CD4-positive, alpha-beta T cell (primary cell): ENCODE measurements around the gene UBXN4. TPM values are rescaled to one million over a fixed set of nuclear protein-coding genes. Genes with fewer than 3 reads are reported as not detected.

Experiments used
- ATAC-seq: fragments of 200-7000 bp; cut with Tn5 transposase; one replicate; pipeline ENCODE4 v1.10.0; 2022; ENCODE audit warnings: mild to moderate bottlenecking; ENCODE audit not compliant: poor library complexity
- CTCF ChIA-PET: fragments of 350-600 bp; sonication (Branson Sonifier 250); formaldehyde crosslinking; loops from one replicate; lab custom pipeline; 2021; ENCODE audit warnings: antibody characterized with exemption, inconsistent platforms; lab: Charles Lee
- POLR2A ChIA-PET: fragments of 350-600 bp; sonication (Branson Sonifier 250); formaldehyde crosslinking; loops from one replicate; lab custom pipeline; 2021; ENCODE audit warnings: antibody characterized with exemption, inconsistent platforms; lab: Charles Lee
- DNase-seq, 14 experiments: peaks; one replicate each; pipeline ENCODE4 v3.0.0-alpha.2; 2013 to 2020; ENCODE audit warnings: mixed read lengths in 2 of 14
- H3K27ac ChIP-seq, 2 donors: one replicate each; pipeline versions ENCODE4 v1.5.1 to v1.7.0; 2013; ENCODE audit warnings: low read length in 2 of 2, low read depth in 1 of 2, mild to moderate bottlenecking in 1 of 2
- H3K27me3 ChIP-seq, 2 experiments: 1 replicate in 1 of 2; 2 replicates in 1 of 2; pipeline versions ENCODE4 v1.6.1 to v1.7.0; 2013; ENCODE audit warnings: low read length in 2 of 2, control low read depth in 1 of 2, mild to moderate bottlenecking in 1 of 2, moderate library complexity in 1 of 2; ENCODE audit not compliant: insufficient read depth in 2 of 2, control insufficient read depth in 1 of 2
- H3K36me3 ChIP-seq: one replicate; pipeline ENCODE4 v1.6.1; 2013; ENCODE audit warnings: low read length, control low read depth; ENCODE audit not compliant: insufficient read depth
- H3K4me1 ChIP-seq: one replicate; pipeline ENCODE4 v1.6.1; 2013; ENCODE audit warnings: low read length, control low read depth; ENCODE audit not compliant: insufficient read depth
- H3K4me3 ChIP-seq: one replicate; pipeline ENCODE4 v1.5.1; 2013; ENCODE audit warnings: mild to moderate bottlenecking, low read length, moderate library complexity
- H3K9me3 ChIP-seq, 2 experiments: 1 replicate in 1 of 2; 2 replicates in 1 of 2; pipeline versions ENCODE4 v1.6.1 to v1.7.0; 2013; ENCODE audit warnings: low read length in 2 of 2, mild to moderate bottlenecking in 2 of 2, control low read depth in 1 of 2, moderate library complexity in 1 of 2; ENCODE audit not compliant: control insufficient read depth in 1 of 2, insufficient read depth in 1 of 2
- H3K27ac Mint-ChIP-seq: one replicate; pipeline ENCODE4 v1.8.0; 2020; ENCODE audit warnings: mixed read lengths
- H3K27me3 Mint-ChIP-seq: one replicate; pipeline ENCODE4 v1.8.0; 2021; ENCODE audit warnings: mixed read lengths
- H3K36me3 Mint-ChIP-seq: one replicate; pipeline ENCODE4 v1.8.0; 2021; ENCODE audit warnings: low read depth, mixed read lengths
- H3K4me1 Mint-ChIP-seq: one replicate; pipeline ENCODE4 v1.8.0; 2021; ENCODE audit warnings: low read depth, mixed read lengths
- H3K4me3 Mint-ChIP-seq: one replicate; pipeline ENCODE4 v1.8.0; 2020; ENCODE audit warnings: mild to moderate bottlenecking, mixed read lengths
- H3K9me3 Mint-ChIP-seq: one replicate; pipeline ENCODE4 v1.8.0; 2020; ENCODE audit warnings: mixed read lengths
- intact Hi-C, 2 experiments: fragments of 100-400 bp; cut with DNase I in 1 of 2; cut with micrococcal nuclease in 1 of 2; formaldehyde crosslinking; loops; one replicate each; pipeline versions ENCODE4 v1.15.1 to v1.9.0; 2023 to 2025; cut with DNase I, micrococcal nuclease
- total RNA-seq, 174 experiments: library from RNA in 2 of 174; stranded (reverse) in 2 of 174; gene quantifications; one replicate each; pipeline ENCODE4 v1.2.3 and lab custom pipeline; 2021 to 2026
- TF ChIP-seq, protein P1 (sequence below): fragments of 200-600 bp; IDR thresholded peaks from one replicate; pipeline ENCODE4 v1.8.0; 2022; ENCODE audit warnings: antibody characterized with exemption, mild to moderate bottlenecking

Gene UBXN4
- total RNA-seq, 2 experiments from 2014 or later: 143 to 150 TPM

DNA sequence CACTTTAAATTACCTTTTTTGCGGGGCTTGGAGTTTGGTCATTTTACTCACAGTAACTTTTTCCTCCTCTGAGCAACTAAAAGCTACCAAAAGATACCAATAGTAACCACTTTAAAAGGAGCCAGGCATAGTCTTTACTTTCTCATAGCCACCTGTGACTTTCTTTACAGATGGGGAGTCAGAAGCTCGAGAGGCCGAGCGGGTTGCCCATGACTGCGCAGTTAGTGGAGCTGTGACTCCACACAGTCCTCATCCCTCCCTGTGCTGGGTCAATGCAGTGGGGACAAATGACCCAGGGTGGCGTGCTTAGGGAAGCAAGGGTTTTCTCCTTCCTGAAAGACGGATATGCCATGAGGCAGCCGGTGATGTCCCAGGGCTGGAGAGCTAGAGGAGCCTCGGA is 83.5 kb downstream of the UBXN4 start:
- Histone ChIP-seq H3K27me3 (no peaks in the 10 kb centered on the region), H3K4me1 (peaks cover 11% of the 10 kb centered on the region), H3K9me3 (peaks cover 5 to 11% of the 10 kb centered on the region in 2 experiments), H3K27ac (no peak overlapping the region), H3K4me3 (no peak overlapping the region), H3K36me3 (no peaks in the 10 kb centered on the region)
- ChIA-PET CTCF (interaction anchor here (1.1 kb wide), 1 partner anchor 27 kb away, joined by 3 read pairs; no protein-coding TSS in a partner anchor), POLR2A (no interaction called here)
- TF ChIP-seq, protein P1, sequence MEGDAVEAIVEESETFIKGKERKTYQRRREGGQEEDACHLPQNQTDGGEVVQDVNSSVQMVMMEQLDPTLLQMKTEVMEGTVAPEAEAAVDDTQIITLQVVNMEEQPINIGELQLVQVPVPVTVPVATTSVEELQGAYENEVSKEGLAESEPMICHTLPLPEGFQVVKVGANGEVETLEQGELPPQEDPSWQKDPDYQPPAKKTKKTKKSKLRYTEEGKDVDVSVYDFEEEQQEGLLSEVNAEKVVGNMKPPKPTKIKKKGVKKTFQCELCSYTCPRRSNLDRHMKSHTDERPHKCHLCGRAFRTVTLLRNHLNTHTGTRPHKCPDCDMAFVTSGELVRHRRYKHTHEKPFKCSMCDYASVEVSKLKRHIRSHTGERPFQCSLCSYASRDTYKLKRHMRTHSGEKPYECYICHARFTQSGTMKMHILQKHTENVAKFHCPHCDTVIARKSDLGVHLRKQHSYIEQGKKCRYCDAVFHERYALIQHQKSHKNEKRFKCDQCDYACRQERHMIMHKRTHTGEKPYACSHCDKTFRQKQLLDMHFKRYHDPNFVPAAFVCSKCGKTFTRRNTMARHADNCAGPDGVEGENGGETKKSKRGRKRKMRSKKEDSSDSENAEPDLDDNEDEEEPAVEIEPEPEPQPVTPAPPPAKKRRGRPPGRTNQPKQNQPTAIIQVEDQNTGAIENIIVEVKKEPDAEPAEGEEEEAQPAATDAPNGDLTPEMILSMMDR: no peak
- no peak overlapping the region for H3K27ac Mint-ChIP-seq
- peaks cover 8% of the 10 kb centered on the region for H3K9me3 Mint-ChIP-seq
- peaks cover 11% of the 10 kb centered on the region for H3K4me1 Mint-ChIP-seq
- no peak overlapping the region for H3K4me3 Mint-ChIP-seq
- no peaks in the 10 kb centered on the region for H3K27me3 Mint-ChIP-seq
- DNase-seq: no peak
- H3K36me3 Mint-ChIP-seq: no peaks in the 10 kb centered on the region
- intact Hi-C loops: no loop called here
- ATAC-seq: no peak

DNA sequence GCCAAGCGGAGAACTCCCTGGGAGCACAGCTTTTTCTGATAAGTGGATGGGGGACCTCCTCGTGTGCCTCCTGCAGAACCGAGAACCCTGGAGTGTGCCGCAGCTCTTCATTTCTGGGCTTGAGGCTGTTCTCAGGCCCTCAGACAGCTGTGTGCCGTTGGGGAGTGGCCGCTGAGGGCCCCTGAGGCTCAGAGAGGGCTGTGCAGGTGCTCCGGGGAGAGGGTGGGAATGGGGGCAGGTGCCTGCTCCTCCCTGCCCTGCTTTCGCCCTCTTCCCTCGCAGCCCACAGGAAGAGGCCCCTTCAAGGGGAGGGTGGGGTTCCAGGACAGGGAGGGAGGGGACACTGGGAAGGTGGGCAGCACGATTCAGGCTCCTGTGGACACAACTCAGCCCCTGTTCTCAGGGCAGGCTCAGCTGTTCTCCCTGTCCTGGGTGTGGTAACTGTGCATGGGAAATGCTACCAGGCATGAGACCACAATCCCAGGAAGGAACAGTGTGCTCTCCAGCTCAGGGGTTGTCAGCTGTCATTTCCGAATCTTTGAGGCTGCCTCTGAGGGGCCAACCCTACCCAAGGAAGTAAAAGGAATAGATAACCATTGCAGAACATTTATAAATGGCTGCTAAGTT is 84.0 kb downstream of the UBXN4 start:
- Histone ChIP-seq H3K36me3 (no peaks in the 10 kb centered on the region), H3K4me1 (peaks cover 5% of the 10 kb centered on the region), H3K4me3 (no peak overlapping the region), H3K27me3 (no peaks in the 10 kb centered on the region), H3K9me3 (peaks cover 5 to 11% of the 10 kb centered on the region in 2 experiments), H3K27ac (no peak overlapping the region)
- Mint-ChIP-seq H3K9me3 (peaks cover 7% of the 10 kb centered on the region), H3K27me3 (no peaks in the 10 kb centered on the region), H3K4me1 (peaks cover 5% of the 10 kb centered on the region), H3K36me3 (no peaks in the 10 kb centered on the region), H3K27ac (no peak overlapping the region), H3K4me3 (no peak overlapping the region)
- TF ChIP-seq, protein P1: no peak
- DNase-seq: no peak
- intact Hi-C loops: no loop called here
- ChIA-PET CTCF (interaction anchor here (1.1 kb wide), 1 partner anchor 28 kb away, joined by 3 read pairs; no protein-coding TSS in a partner anchor), POLR2A (no interaction called here)
- ATAC-seq: no peak

DNA sequence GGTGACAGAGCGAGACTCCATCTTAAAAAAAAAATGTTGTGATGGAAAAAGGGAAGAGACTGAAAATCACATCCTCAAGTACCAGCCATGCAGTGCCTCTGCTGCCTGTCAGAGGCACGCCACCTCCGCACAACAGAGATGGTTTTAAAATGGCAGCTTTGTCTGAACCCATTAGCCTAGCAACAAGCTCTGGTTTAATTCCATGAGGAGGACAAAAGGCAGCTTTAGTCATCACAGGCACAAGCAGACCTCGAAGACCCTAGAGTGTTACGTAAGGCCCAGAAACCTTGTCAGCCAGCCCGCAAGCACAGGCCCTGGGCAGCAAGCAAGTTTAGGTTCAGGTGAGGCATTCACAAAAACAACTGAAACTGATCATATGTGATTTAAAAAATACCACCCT is 84.9 kb downstream of the UBXN4 start:
- no peak overlapping the region for H3K27ac ChIP-seq
- Mint-ChIP-seq H3K4me3 (no peak overlapping the region), H3K4me1 (no peaks in the 10 kb centered on the region), H3K36me3 (no peaks in the 10 kb centered on the region), H3K27me3 (no peaks in the 10 kb centered on the region), H3K9me3 (peaks cover 7% of the 10 kb centered on the region), H3K27ac (no peak overlapping the region)
- intact Hi-C loops: no loop called here
- no peaks in the 10 kb centered on the region for H3K36me3 ChIP-seq
- H3K4me3 ChIP-seq: no peak overlapping the region
- no peaks in the 10 kb centered on the region for H3K27me3 ChIP-seq
- ChIA-PET CTCF (no interaction called here), POLR2A (no interaction called here)
- H3K9me3 ChIP-seq: peaks cover 5 to 11% of the 10 kb centered on the region in 2 experiments
- DNase-seq (no peak), ATAC-seq (no peak)
- TF ChIP-seq, protein P1: no peak
- no peaks in the 10 kb centered on the region for H3K4me1 ChIP-seq
